DOHH2 (cell line): ENCODE data around the gene P3H2.

Experiments
- CTCF ChIP-seq: fragments of 200-600 bp; sonication (generic); IDR thresholded peaks from one replicate; pipeline ENCODE4 v1.5.1; 2014; ENCODE audit warnings: antibody characterized with exemption, mild to moderate bottlenecking, low read depth, low read length; ENCODE audit not compliant: poor library complexity, severe bottlenecking
- EZH2phosphoT487 ChIP-seq: fragments of 200-600 bp; sonication (generic); IDR thresholded peaks from 2 replicates; pipeline ENCODE4 v1.6.1; 2017; ENCODE audit warnings: borderline replicate concordance, mild to moderate bottlenecking, antibody characterized with exemption, low read length, moderate library complexity, mixed read lengths

- no peak for TF ChIP-seq CTCF
- no peak for TF ChIP-seq EZH2phosphoT487
Observed at GRCh38 chr3:190130696-190131095, 10.0 kb upstream of the P3H2 start.
